ENCODE measurements around the gene TBX4. TPM values are rescaled to one million over a fixed set of nuclear protein-coding genes. Genes with fewer than 3 reads are reported as not detected.
A peak's percentile ranks its signal among the peaks of the same experiment; 100 is the strongest.

The TBX4 gene
- polyA plus RNA-seq, 2 of the 4 experiments (the other 2 are of a cell fraction), result 0.17 to 0.18 TPM

DNA sequence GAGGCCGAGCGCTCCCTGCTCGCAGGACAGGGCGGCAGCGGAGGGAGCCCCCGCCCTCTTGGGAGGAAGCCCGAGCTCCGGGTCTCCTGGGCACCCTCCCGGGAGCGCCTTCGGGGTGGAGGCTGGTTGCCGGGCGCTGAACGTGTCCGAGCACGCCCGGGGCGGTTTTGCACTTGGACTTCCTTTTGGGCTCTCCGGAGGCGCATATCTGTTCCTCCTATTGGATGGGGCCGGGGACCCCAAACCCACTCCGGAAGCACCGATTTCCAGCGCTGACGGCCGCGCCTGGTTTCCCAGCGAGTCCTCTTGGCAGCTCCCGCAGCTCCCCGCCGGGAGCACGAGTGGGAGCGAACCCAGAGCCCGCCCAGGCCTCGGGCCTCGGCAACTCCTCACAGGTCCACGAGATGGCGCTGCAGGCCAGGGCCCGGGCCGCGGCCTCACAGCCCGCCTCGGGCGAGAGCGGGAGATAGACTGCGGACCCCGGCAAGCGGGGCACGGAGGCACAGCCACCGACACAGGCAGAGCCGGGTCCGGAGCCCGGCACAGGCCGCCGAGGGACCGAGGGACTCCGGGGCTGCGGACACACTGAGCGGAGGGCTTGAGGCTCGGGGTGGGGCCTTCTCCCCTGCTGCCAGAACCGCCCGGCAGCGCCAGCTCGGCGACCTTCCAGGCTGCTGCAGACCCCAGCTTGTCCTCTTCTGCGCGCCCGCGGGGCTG lies 39.9 kb upstream of the TBX4 start (continued):
- TF ChIP-seq EHF (CRISPR knock-in tag; IDR thresholded peaks at IDR 0.05) (no peak), USF2 (IDR thresholded peaks at IDR 0.05) (no peak), SREBF2 (IDR thresholded peaks at IDR 0.05) (no peak), FOSL2 (IDR thresholded peaks at IDR 0.05) (no peak), FOSL2 (CRISPR knock-in tag; IDR thresholded peaks at IDR 0.05) (no peak), RARB (CRISPR knock-in tag; IDR thresholded peaks at IDR 0.05) (no peak), E2F6 (IDR thresholded peaks at IDR 0.05; ENCODE audit: borderline replicate concordance, low read depth) (peak; percentile 93), EHMT2 (IDR thresholded peaks at IDR 0.05; ENCODE audit: low read depth) (no peak), ESRRA (IDR thresholded peaks at IDR 0.05; ENCODE audit: borderline replicate concordance, low read length) (no peak), ZSCAN20 (CRISPR knock-in tag; IDR thresholded peaks at IDR 0.05) (no peak), NR3C1 (IDR thresholded peaks at IDR 0.05) (no peak), CHD4 (IDR thresholded peaks at IDR 0.05; ENCODE audit: borderline replicate concordance) (peak; percentile 36; the same call in 1 of the 2 replicates)
- TF ChIP-seq, protein P1, sequence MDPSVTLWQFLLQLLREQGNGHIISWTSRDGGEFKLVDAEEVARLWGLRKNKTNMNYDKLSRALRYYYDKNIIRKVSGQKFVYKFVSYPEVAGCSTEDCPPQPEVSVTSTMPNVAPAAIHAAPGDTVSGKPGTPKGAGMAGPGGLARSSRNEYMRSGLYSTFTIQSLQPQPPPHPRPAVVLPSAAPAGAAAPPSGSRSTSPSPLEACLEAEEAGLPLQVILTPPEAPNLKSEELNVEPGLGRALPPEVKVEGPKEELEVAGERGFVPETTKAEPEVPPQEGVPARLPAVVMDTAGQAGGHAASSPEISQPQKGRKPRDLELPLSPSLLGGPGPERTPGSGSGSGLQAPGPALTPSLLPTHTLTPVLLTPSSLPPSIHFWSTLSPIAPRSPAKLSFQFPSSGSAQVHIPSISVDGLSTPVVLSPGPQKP (IDR thresholded peaks at IDR 0.05; ENCODE audit: low read depth, low read length), result no peak

DNA sequence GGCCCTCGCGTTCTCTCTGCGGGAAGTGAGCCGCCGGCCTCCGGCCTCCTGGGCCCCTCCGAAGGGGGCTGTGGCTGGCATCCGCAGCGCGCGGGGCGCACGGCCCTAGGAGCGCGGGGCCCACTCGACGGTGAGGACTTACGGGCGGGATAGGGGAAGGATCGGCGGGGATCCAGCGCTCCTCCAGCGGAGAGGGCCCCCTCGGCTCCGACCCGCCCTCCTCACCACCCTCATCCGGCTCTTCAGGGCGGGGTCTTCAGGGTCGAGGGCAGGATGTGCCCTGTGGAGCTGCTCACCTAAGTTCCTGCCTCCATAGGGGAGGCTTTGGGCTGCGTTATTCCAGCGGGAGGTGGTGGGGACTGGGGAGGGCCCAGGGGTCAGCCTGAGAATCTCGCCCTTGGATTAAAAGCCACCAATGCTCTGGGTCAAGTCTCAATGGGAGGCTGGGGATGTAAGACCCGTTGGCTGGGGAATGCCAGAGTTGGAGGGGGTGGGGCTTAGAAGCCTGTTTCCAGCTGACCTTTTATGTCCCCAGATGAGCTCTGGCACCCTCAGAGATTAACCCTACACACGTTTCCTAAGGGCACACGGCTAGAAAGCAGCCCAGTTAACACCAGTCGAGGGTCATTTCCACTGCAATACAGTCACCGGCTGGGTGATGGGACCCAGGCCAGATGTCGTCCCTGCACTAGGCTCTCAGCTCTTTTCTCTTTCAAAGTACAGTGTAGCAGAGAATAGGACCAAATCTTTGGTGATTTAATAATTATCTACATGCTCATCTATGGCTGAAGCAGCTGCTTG lies 39.2 kb upstream of the TBX4 start:
- POLR2A ChIA-PET, result interaction anchor here (1.0 to 2.9 kb wide), 7 partner anchors 155 to 653 kb away, joined by 3 to 21 read pairs (median 4); no protein-coding TSS in a partner anchor

More for the DNA sequence above, 39.2 kb upstream of the TBX4 start:
- Histone ChIP-seq H3K4me1 (peaks cover 18% of the 10 kb centered on the region), H3K27ac (peak overlapping the region; percentile 85 to 91), H3K9me3 (0 out of 3 replicates have a peak, but pooled peaks cover 8% of the 10 kb centered on the region), H3K4me3 (peak overlapping the region; percentile 58), H3K4me2 (peak overlapping the region; percentile 85)
- DNase-seq (ENCODE audit: low read depth in 1 of 2, low spot score in 1 of 2), result peak in 1 of 2 experiments; percentile 8
- FAIRE-seq, result no peak
- CTCF ChIA-PET, result interaction anchor here (0.6 to 19.8 kb wide), 70 partner anchors 8 to 696 kb away, joined by 3 to 357 read pairs (median 6); partner anchors contain the start of genes NACA2 and TBX2
- 65% methylated on average over 18 of the region's 38 CpGs for WGBS (ENCODE audit: missing lambda C conversion rate)
- ATAC-seq, result peak in 1 of 2 experiments; percentile 3; a peak in 2 of 6 replicates
- TF ChIP-seq RNF2 (IDR thresholded peaks at IDR 0.05; ENCODE audit: borderline replicate concordance, low read depth) (no peak), ZC3H11A (IDR thresholded peaks at IDR 0.05) (no peak), MAFK (IDR thresholded peaks at IDR 0.05; ENCODE audit: partially characterized antibody) (no peak), JUN (IDR thresholded peaks at IDR 0.05) (no peak; a peak in 1 of 5 replicates), HES2 (IDR thresholded peaks at IDR 0.05) (no peak), ESRRA (IDR thresholded peaks at IDR 0.05; ENCODE audit: borderline replicate concordance, low read length) (no peak)
- TF ChIP-seq, protein P2, sequence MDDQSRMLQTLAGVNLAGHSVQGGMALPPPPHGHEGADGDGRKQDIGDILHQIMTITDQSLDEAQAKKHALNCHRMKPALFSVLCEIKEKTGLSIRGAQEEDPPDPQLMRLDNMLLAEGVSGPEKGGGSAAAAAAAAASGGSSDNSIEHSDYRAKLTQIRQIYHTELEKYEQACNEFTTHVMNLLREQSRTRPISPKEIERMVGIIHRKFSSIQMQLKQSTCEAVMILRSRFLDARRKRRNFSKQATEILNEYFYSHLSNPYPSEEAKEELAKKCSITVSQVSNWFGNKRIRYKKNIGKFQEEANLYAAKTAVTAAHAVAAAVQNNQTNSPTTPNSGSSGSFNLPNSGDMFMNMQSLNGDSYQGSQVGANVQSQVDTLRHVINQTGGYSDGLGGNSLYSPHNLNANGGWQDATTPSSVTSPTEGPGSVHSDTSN (IDR thresholded peaks at IDR 0.05), result no peak

Data from A549 (cell line).